Body of pancreas (tissue), 4 donors: ENCODE results near the gene MEIS3.

Experiments used
- CTCF ChIP-seq, 7 experiments: fragments of 450-650 bp in 4 of 7; fragments of 200-600 bp in 3 of 7; sonication (generic) in 3 of 7; IDR thresholded peaks; one replicate each; pipeline ENCODE4 v1.5.1; 2016 to 2019; ENCODE audit warnings: antibody characterized with exemption in 7 of 7
- POLR2A ChIP-seq, 3 donors: fragments of 450-650 bp; IDR thresholded peaks; one replicate each; pipeline ENCODE4 v1.6.1; 2016; ENCODE audit warnings: antibody characterized with exemption in 3 of 3, mild to moderate bottlenecking in 2 of 3

GRCh38 chr19:47417107-47417745 lies 2.1 kb downstream of the MEIS3 start:
- TF ChIP-seq CTCF (IDR thresholded peaks at IDR 0.05) (no peak), POLR2A (IDR thresholded peaks at IDR 0.05) (no peak)
